K562 (cell line): ENCODE results near the gene SSBP1. TPM values are rescaled to one million over a fixed set of nuclear protein-coding genes. Genes with fewer than 3 reads are reported as not detected.
A peak's percentile ranks its signal among the peaks of the same experiment; 100 is the strongest.

Experiments
- ATF2 ChIP-seq: sonication (generic); formaldehyde crosslinking; IDR thresholded peaks from 2 replicates; pipeline ENCODE4 v1.8.1; 2022; ENCODE audit warnings: missing genetic modification reagents
- CSDE1 ChIP-seq, 2 experiments: fragments of 450-650 bp; IDR thresholded peaks; 2 replicates each; pipeline ENCODE4 v1.6.1; 2016; ENCODE audit warnings: mild to moderate bottlenecking in 1 of 2
- ETV5 ChIP-seq: sonication (generic); formaldehyde crosslinking; IDR thresholded peaks from 2 replicates; pipeline ENCODE4 v1.4.0; 2020; ENCODE audit warnings: low read depth, mild to moderate bottlenecking, missing genetic modification reagents
- FOXJ3 ChIP-seq: sonication (generic); formaldehyde crosslinking; IDR thresholded peaks from 2 replicates; pipeline ENCODE4 v1.4.0; 2020; ENCODE audit warnings: mild to moderate bottlenecking, missing genetic modification reagents
- HIVEP1 ChIP-seq: fragments of 250-450 bp; sonication (Bioruptor Pico); IDR thresholded peaks from 2 replicates; pipeline ENCODE4 v1.4.0; 2020; ENCODE audit warnings: mild to moderate bottlenecking
- HMG20B ChIP-seq: fragments of 250-450 bp; sonication (Bioruptor Pico); IDR thresholded peaks from 2 replicates; pipeline ENCODE4 v1.5.0; 2021; ENCODE audit warnings: mild to moderate bottlenecking
- ILK ChIP-seq: fragments of 450-650 bp; IDR thresholded peaks from 2 replicates; pipeline ENCODE4 v1.6.1; 2016; ENCODE audit warnings: missing genetic modification characterization, low read depth, mild to moderate bottlenecking, missing compliant biosample characterization, moderate library complexity, borderline replicate concordance
- MAFK ChIP-seq: IDR thresholded peaks from 2 replicates; pipeline ENCODE4 v1.6.1; 2011; ENCODE audit warnings: low read length, improper control_type of control experiment
- NONO ChIP-seq, 2 experiments: fragments of 200-400 bp in 1 of 2; fragments of 450-650 bp in 1 of 2; formaldehyde crosslinking in 1 of 2; IDR thresholded peaks; 2 replicates each; pipeline ENCODE4 v1.6.1; 2017; ENCODE audit warnings: low read depth in 2 of 2, mild to moderate bottlenecking in 2 of 2, moderate library complexity in 2 of 2, low read length in 1 of 2
- PBX2 ChIP-seq, 2 experiments: IDR thresholded peaks in 1 of 2; conservative IDR thresholded peaks in 1 of 2; 2 replicates each; pipeline ENCODE4 v1.6.1; 2016; ENCODE audit warnings: low read depth in 2 of 2, mild to moderate bottlenecking in 1 of 2, missing compliant biosample characterization in 1 of 2, missing genetic modification characterization in 1 of 2, moderate library complexity in 1 of 2
- SRSF3 ChIP-seq: fragments of 200-400 bp; formaldehyde crosslinking; IDR thresholded peaks from 2 replicates; pipeline ENCODE4 v1.6.1; 2016; ENCODE audit warnings: mild to moderate bottlenecking, low read length, moderate library complexity; ENCODE audit not compliant: insufficient read depth
- STAG1 ChIP-seq: sonication (generic); formaldehyde crosslinking; IDR thresholded peaks from 2 replicates; pipeline ENCODE4 v1.5.0; 2020; ENCODE audit warnings: missing genetic modification reagents, borderline replicate concordance
- TCF7 ChIP-seq: sonication (generic); IDR thresholded peaks from 2 replicates; pipeline ENCODE4 v1.6.1; 2016; ENCODE audit warnings: antibody characterized with exemption, borderline replicate concordance
- ZBTB8A ChIP-seq: fragments of 450-650 bp; IDR thresholded peaks from 2 replicates; pipeline ENCODE4 v1.6.1; 2018; ENCODE audit warnings: mild to moderate bottlenecking, moderate library complexity; ENCODE audit not compliant: partially characterized antibody
- ZHX1 ChIP-seq: fragments of 150-350 bp; conservative IDR thresholded peaks from 2 replicates; pipeline ENCODE4 v1.6.1; 2014; ENCODE audit warnings: low read length
- ZNF274 ChIP-seq: IDR thresholded peaks from 2 replicates; pipeline ENCODE4 v1.6.1; 2011; ENCODE audit warnings: low read depth, mild to moderate bottlenecking, low read length, moderate library complexity, borderline replicate concordance
- ZNF324 ChIP-seq: fragments of 250-450 bp; sonication (Bioruptor Pico); IDR thresholded peaks from 2 replicates; pipeline ENCODE4 v1.4.0; 2020; ENCODE audit warnings: mild to moderate bottlenecking
- ZNF445 ChIP-seq: fragments of 250-450 bp; sonication (Bioruptor Pico); IDR thresholded peaks from 2 replicates; pipeline ENCODE4 v1.4.0; 2020; ENCODE audit warnings: low read depth, mild to moderate bottlenecking, moderate library complexity
- ZNF551 ChIP-seq: fragments of 250-450 bp; sonication (Bioruptor Pico); IDR thresholded peaks from 2 replicates; pipeline ENCODE4 v1.5.0; 2021; ENCODE audit warnings: mild to moderate bottlenecking, moderate library complexity
- ZNF766 ChIP-seq: fragments of 200-800 bp; sonication (Bioruptor generic); conservative IDR thresholded peaks from 2 replicates; pipeline ENCODE4 v1.6.1; 2016; ENCODE audit warnings: missing genetic modification characterization, missing compliant biosample characterization
- polyA plus RNA-seq, 8 experiments: library from polyadenylated mRNA; depleted of rRNA in 4 of 8; stranded (reverse) in 5 of 8; unstranded in 3 of 8; fragments of >200 nt; fragmentation: Nextera tagmentation in 2 of 8; fragmentation: Illumina TruSeq in 1 of 8; extraction: Ambion mirVana in 2 of 8; extraction: Trizol in 1 of 8; gene quantifications; 2 replicates each; pipeline versions ENCODE4 v1.2.1 to v1.2.3, GENCODE V29; 2011 to 2014; ENCODE audit warnings: inconsistent platforms in 1 of 8, missing spikeins in 1 of 8
- total RNA-seq, 7 experiments: library from RNA; depleted of rRNA in 6 of 7; stranded (reverse); fragments of >200 nt in 6 of 7; fragmentation: Illumina TruSeq in 2 of 7; extraction: Trizol in 2 of 7; gene quantifications; 2 replicates each; pipeline versions ENCODE4 v1.2.1 to v1.2.3, GENCODE V29; 2011 to 2021; ENCODE audit warnings: low replicate concordance in 1 of 7

Gene SSBP1
- total and polyA plus RNA-seq, 9 of the 15 experiments (the other 6 are each of a cell fraction or from before 2014, with no cell fraction given) = 404 to 1,996 (median 835) TPM

- TF ChIP-seq ZBTB8A (no peak), MAFK (peak; percentile 37; the same call in 1 of the 2 replicates), ILK (tag) (no peak), STAG1 (CRISPR knock-in tag) (no peak), HMG20B (CRISPR knock-in tag) (no peak; the same call in 1 of the 2 replicates), SRSF3 (no peak), TCF7 (peak; percentile 91), HIVEP1 (CRISPR knock-in tag) (peak; percentile 53; the same call in 1 of the 2 replicates), CSDE1 (IDR thresholded peaks at IDR 0.05) (no peak), ETV5 (peak; percentile 74; the same call in 1 of the 2 replicates), NONO (IDR thresholded peaks at IDR 0.05; ENCODE audit: low read depth in 2 of 2, low read length in 1 of 2) (peak in 1 of 2 experiments; percentile 72; a peak in 1 of 4 replicates), ZNF445 (CRISPR knock-in tag) (0 out of 2 replicates have a peak, but pooled peaks have one; percentile 67), FOXJ3 (CRISPR knock-in tag) (no peak), ZNF274 (no peak), ZNF324 (CRISPR knock-in tag) (peak; percentile 43; the same call in 1 of the 2 replicates), ZHX1 (peak; percentile 94), ZNF551 (CRISPR knock-in tag) (no peak), ZNF766 (CRISPR knock-in tag) (peak; percentile 94), ATF2 (CRISPR knock-in tag) (no peak), PBX2 (CRISPR knock-in tag; IDR thresholded peaks at IDR 0.05; ENCODE audit: low read depth) (no peak), PBX2 (tag; conservative IDR thresholded peaks at IDR 0.05; ENCODE audit: low read depth) (peak; percentile 39; the same call in 1 of the 2 replicates)
These were observed at the start of gene SSBP1 (continued) for GRCh38 chr7:141737836-141738591.
